ENCODE measurements around the gene CALCA.

DNA sequence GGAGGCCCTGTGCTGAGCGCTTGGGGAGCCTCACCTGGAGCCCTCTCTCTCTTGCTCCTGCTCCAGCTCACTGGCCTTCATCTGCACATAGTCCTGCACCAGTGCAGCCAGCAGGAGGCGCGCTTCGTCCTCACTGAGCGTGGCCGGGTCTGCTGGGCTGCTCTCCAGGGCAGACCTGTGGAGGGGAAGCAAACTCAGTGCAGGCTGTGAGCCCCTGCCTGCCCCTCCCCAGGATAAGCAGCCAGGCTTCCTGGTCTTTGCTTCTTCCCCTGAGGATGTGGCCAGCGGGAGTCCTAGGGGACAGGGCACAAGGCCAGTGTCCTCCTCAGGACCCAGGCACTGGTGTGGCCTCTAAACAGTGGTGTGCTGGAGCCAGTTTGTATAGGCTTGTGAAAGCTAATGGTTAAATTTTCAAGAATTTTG is 2.2 kb downstream of the CALCA start:
- TF ChIP-seq, protein P1, sequence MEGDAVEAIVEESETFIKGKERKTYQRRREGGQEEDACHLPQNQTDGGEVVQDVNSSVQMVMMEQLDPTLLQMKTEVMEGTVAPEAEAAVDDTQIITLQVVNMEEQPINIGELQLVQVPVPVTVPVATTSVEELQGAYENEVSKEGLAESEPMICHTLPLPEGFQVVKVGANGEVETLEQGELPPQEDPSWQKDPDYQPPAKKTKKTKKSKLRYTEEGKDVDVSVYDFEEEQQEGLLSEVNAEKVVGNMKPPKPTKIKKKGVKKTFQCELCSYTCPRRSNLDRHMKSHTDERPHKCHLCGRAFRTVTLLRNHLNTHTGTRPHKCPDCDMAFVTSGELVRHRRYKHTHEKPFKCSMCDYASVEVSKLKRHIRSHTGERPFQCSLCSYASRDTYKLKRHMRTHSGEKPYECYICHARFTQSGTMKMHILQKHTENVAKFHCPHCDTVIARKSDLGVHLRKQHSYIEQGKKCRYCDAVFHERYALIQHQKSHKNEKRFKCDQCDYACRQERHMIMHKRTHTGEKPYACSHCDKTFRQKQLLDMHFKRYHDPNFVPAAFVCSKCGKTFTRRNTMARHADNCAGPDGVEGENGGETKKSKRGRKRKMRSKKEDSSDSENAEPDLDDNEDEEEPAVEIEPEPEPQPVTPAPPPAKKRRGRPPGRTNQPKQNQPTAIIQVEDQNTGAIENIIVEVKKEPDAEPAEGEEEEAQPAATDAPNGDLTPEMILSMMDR (conservative IDR thresholded peaks at IDR 0.05) = peak; percentile 93
- no peak for TF ChIP-seq ZFX (IDR thresholded peaks at IDR 0.05)

Measured in C4-2B (cell line).